H1 (cell line): ENCODE results near the gene PCGF3. TPM values are rescaled to one million over a fixed set of nuclear protein-coding genes. Genes with fewer than 3 reads are reported as not detected.

Source experiments
- CTCF ChIA-PET: fragments of 300-600 bp; sonication (Branson Sonifier 250); formaldehyde crosslinking; loops from one replicate; lab custom pipeline; 2021; ENCODE audit not compliant: partially characterized antibody; lab: Charles Lee
- POLR2A ChIA-PET: fragments of 300-600 bp; sonication (Branson Sonifier 250); formaldehyde crosslinking; loops from one replicate; lab custom pipeline; 2021; ENCODE audit warnings: inconsistent platforms; ENCODE audit not compliant: partially characterized antibody; lab: Charles Lee
- DNase-seq, 2 experiments: peaks; one replicate each; pipeline versions ENCODE4 v3.0.0 to v3.0.0-alpha.2; 2010 to 2022; ENCODE audit warnings: low spot score in 2 of 2, low read depth in 1 of 2, mixed read lengths in 1 of 2
- FAIRE-seq: peaks from 2 replicates; lab custom pipeline; 2011; peaks lifted over from hg19 to GRCh38; lab: Jason Lieb, UNC
- H2AFZ ChIP-seq: 2 replicates; pipeline ENCODE4 v1.8.1; 2012; ENCODE audit warnings: low read length, inconsistent platforms
- H2AK5ac ChIP-seq: 2 replicates; pipeline ENCODE4 v1.6.1; 2013; ENCODE audit warnings: low read depth, low read length
- H2BK120ac ChIP-seq: replicated peaks from 2 replicates; pipeline ENCODE3; 2013; ENCODE audit warnings: low read depth, low read length, inconsistent platforms
- H2BK12ac ChIP-seq: 2 replicates; pipeline ENCODE4 v1.6.1; 2013; ENCODE audit warnings: low read depth, low read length
- H2BK15ac ChIP-seq: 2 replicates; pipeline ENCODE4 v1.6.1; 2013; ENCODE audit warnings: low read length
- H2BK20ac ChIP-seq: 2 replicates; pipeline ENCODE4 v1.6.1; 2013; ENCODE audit warnings: low read length
- H2BK5ac ChIP-seq: 2 replicates; pipeline ENCODE4 v1.6.1; 2013; ENCODE audit warnings: low read depth, low read length
- H3K14ac ChIP-seq: 2 replicates; pipeline ENCODE4 v1.6.1; 2013; ENCODE audit warnings: inconsistent platforms; ENCODE audit not compliant: insufficient read length
- H3K18ac ChIP-seq: 2 replicates; pipeline ENCODE4 v1.6.1; 2013; ENCODE audit warnings: low read length; ENCODE audit errors: extremely low read depth
- H3K23ac ChIP-seq: 2 replicates; pipeline ENCODE4 v1.6.1; 2013; ENCODE audit warnings: inconsistent platforms; ENCODE audit not compliant: insufficient read length
- H3K23me2 ChIP-seq: 2 replicates; pipeline ENCODE4 v1.6.1; 2013; ENCODE audit warnings: low read depth, low read length
- H3K27ac ChIP-seq: 2 replicates; pipeline ENCODE4 v1.6.1; 2011; ENCODE audit warnings: low read depth, low read length, inconsistent platforms
- H3K27me3 ChIP-seq, 4 experiments: replicated peaks in 1 of 4; 1 replicate in 1 of 4; 2 replicates in 3 of 4; pipeline versions ENCODE4 v1.6.1 to v1.8.1; 2011 to 2013; ENCODE audit warnings: low read length in 3 of 4, mild to moderate bottlenecking in 3 of 4, inconsistent platforms in 2 of 4, mixed read lengths in 2 of 4, moderate library complexity in 1 of 4; ENCODE audit not compliant: control insufficient read depth in 3 of 4, insufficient read depth in 3 of 4; ENCODE audit errors: extremely low read depth in 1 of 4
- H3K36me3 ChIP-seq, 4 experiments: 2 replicates each; pipeline versions ENCODE4 v1.6.1 to v1.8.1; 2011 to 2013; ENCODE audit warnings: mild to moderate bottlenecking in 4 of 4, low read length in 3 of 4, moderate library complexity in 2 of 4, control low read depth in 1 of 4, inconsistent platforms in 1 of 4; ENCODE audit not compliant: insufficient read depth in 4 of 4, control insufficient read depth in 2 of 4
- H3K4ac ChIP-seq: replicated peaks from 2 replicates; pipeline ENCODE3; 2013; ENCODE audit warnings: low read length, low read depth, mixed read lengths, inconsistent platforms; ENCODE audit not compliant: insufficient read length
- H3K4me1 ChIP-seq, 4 experiments: replicated peaks in 1 of 4; 1 replicate in 1 of 4; 2 replicates in 3 of 4; pipeline versions ENCODE4 v1.6.1 to v1.8.1; 2011 to 2013; ENCODE audit warnings: low read length in 3 of 4, inconsistent platforms in 2 of 4, mixed read lengths in 1 of 4; ENCODE audit not compliant: insufficient read depth in 4 of 4, control insufficient read depth in 3 of 4
- H3K4me2 ChIP-seq, 2 experiments: 2 replicates each; pipeline versions ENCODE4 v1.6.1 to v1.8.1; 2011 to 2013; ENCODE audit warnings: low read depth in 2 of 2, low read length in 2 of 2, control low read depth in 1 of 2, inconsistent platforms in 1 of 2, mild to moderate bottlenecking in 1 of 2; ENCODE audit not compliant: insufficient read depth in 1 of 2
- H3K4me3 ChIP-seq, 4 experiments: fragments of 200-600, 300-600 bp in 1 of 4; sonication (generic), shearing (Covaris generic), sonication (Bioruptor Twin) in 1 of 4; 2 replicates each; pipeline versions ENCODE4 v1.5.1 to v1.8.1; 2011 to 2016; ENCODE audit warnings: low read length in 4 of 4, low read depth in 3 of 4, control low read depth in 2 of 4, inconsistent platforms in 2 of 4, mild to moderate bottlenecking in 2 of 4, mixed read lengths in 1 of 4, moderate library complexity in 1 of 4; ENCODE audit not compliant: insufficient read depth in 2 of 4; ENCODE audit errors: extremely low read depth in 1 of 4
- H3K56ac ChIP-seq: replicated peaks from 2 replicates; pipeline ENCODE3; 2013; ENCODE audit warnings: low read depth, mild to moderate bottlenecking, mixed read lengths, low read length, inconsistent platforms; ENCODE audit not compliant: insufficient read length
- H3K79me1 ChIP-seq: 2 replicates; pipeline ENCODE4 v1.6.1; 2013; ENCODE audit warnings: low read depth, low read length, control low read depth
- H3K79me2 ChIP-seq, 2 experiments: 2 replicates each; pipeline versions ENCODE4 v1.6.1 to v1.8.1; 2012 to 2013; ENCODE audit warnings: low read length in 2 of 2, mild to moderate bottlenecking in 2 of 2, inconsistent platforms in 1 of 2; ENCODE audit not compliant: insufficient read depth in 2 of 2, control insufficient read depth in 1 of 2
- H3K9ac ChIP-seq, 4 experiments: replicated peaks in 1 of 4; 1 replicate in 1 of 4; 2 replicates in 3 of 4; pipeline versions ENCODE4 v1.6.1 to v1.8.1; 2011 to 2013; ENCODE audit warnings: low read depth in 3 of 4, low read length in 3 of 4, control low read depth in 2 of 4, mild to moderate bottlenecking in 2 of 4, moderate library complexity in 2 of 4, inconsistent platforms in 1 of 4; ENCODE audit errors: extremely low read depth in 1 of 4
- H3K9me3 ChIP-seq, 2 experiments: 2 replicates each; pipeline versions ENCODE4 v1.6.1 to v1.8.1; 2012 to 2013; ENCODE audit warnings: mild to moderate bottlenecking in 2 of 2, moderate library complexity in 2 of 2, control low read depth in 1 of 2, inconsistent platforms in 1 of 2, low read depth in 1 of 2, low read length in 1 of 2, mixed read lengths in 1 of 2; ENCODE audit not compliant: insufficient read depth in 2 of 2
- H4K20me1 ChIP-seq, 2 experiments: replicated peaks in 1 of 2; 2 replicates each; pipeline versions ENCODE3 to v1.8.1; 2011 to 2013; ENCODE audit warnings: inconsistent platforms in 2 of 2, low read length in 2 of 2, mild to moderate bottlenecking in 1 of 2; ENCODE audit not compliant: insufficient read depth in 2 of 2, control insufficient read depth in 1 of 2
- H4K5ac ChIP-seq: 2 replicates; pipeline ENCODE4 v1.6.1; 2013; ENCODE audit warnings: low read length, low read depth, mixed read lengths, inconsistent platforms; ENCODE audit not compliant: insufficient read length
- H4K8ac ChIP-seq: 2 replicates; pipeline ENCODE4 v1.8.0; 2013; ENCODE audit warnings: mild to moderate bottlenecking, moderate library complexity, low read length, inconsistent platforms; ENCODE audit not compliant: insufficient read depth; ENCODE audit errors: extremely low read depth
- H4K91ac ChIP-seq: replicated peaks from 2 replicates; pipeline ENCODE3; 2013; ENCODE audit warnings: low read length, mixed read lengths, inconsistent platforms; ENCODE audit not compliant: insufficient read length
- BACH1 ChIP-seq: IDR thresholded peaks from 2 replicates; pipeline ENCODE4 v1.6.1; 2012; ENCODE audit warnings: low read length, improper control_type of control experiment
- BRCA1 ChIP-seq: IDR thresholded peaks from 2 replicates; pipeline ENCODE4 v1.6.1; 2012; ENCODE audit warnings: low read depth, low read length, improper control_type of control experiment
- CBX8 ChIP-seq: fragments of 300-800, 300-1000 bp; sonication (generic); IDR thresholded peaks from 2 replicates; pipeline ENCODE4 v1.7.1; 2016; ENCODE audit warnings: low read depth, low read length, borderline replicate concordance
- CHD1 ChIP-seq: IDR thresholded peaks from 2 replicates; pipeline ENCODE4 v1.6.1; 2012; ENCODE audit warnings: low read depth, low read length, improper control_type of control experiment
- CREB1 ChIP-seq: IDR thresholded peaks from 2 replicates; pipeline ENCODE4 v1.6.1; 2012; ENCODE audit warnings: inconsistent platforms
- CTBP2 ChIP-seq: IDR thresholded peaks from 2 replicates; pipeline ENCODE4 v1.7.0; 2011; ENCODE audit warnings: borderline replicate concordance, mild to moderate bottlenecking, moderate library complexity, mixed read lengths, low read length; ENCODE audit not compliant: insufficient read depth, insufficient read length
- EP300 ChIP-seq, 2 experiments: IDR thresholded peaks; 1 replicate in 1 of 2; 2 replicates in 1 of 2; pipeline ENCODE4 v1.6.1; 2011 to 2012; ENCODE audit warnings: low read depth in 2 of 2, low read length in 2 of 2, mild to moderate bottlenecking in 2 of 2, borderline replicate concordance in 1 of 2, inconsistent platforms in 1 of 2, moderate library complexity in 1 of 2
- GTF2F1 ChIP-seq: IDR thresholded peaks from 2 replicates; pipeline ENCODE4 v1.6.1; 2012; ENCODE audit warnings: low read depth, low read length, improper control_type of control experiment, borderline replicate concordance
- KDM4A ChIP-seq: IDR thresholded peaks from one replicate; pipeline ENCODE4 v1.7.1; 2012; ENCODE audit warnings: low read depth, mild to moderate bottlenecking, moderate library complexity, low read length, inconsistent platforms; ENCODE audit not compliant: severe bottlenecking
- KDM5A ChIP-seq: fragments of 200-600 bp; IDR thresholded peaks from 2 replicates; pipeline ENCODE4 v1.7.1; 2012; ENCODE audit warnings: mild to moderate bottlenecking, low read length, inconsistent platforms, mixed read lengths
- PHF8 ChIP-seq: fragments of 200-600 bp; sonication (generic); conservative IDR thresholded peaks from 2 replicates; pipeline ENCODE4 v1.7.1; 2012; ENCODE audit warnings: low read depth, mild to moderate bottlenecking, inconsistent platforms, low read length, moderate library complexity
- TAF7 ChIP-seq: optimal IDR thresholded peaks from 2 replicates; pipeline ENCODE3; 2011; ENCODE audit warnings: low read depth, mild to moderate bottlenecking, inconsistent platforms, low read length, moderate library complexity, borderline replicate concordance
- TCF12 ChIP-seq: IDR thresholded peaks from 2 replicates; pipeline ENCODE4 v1.6.1; 2011; ENCODE audit warnings: low read depth, mild to moderate bottlenecking, low read length
- whole genome bisulfite sequencing, 2 experiments: shearing (Covaris generic) in 1 of 2; methylation state at CpG; one replicate each; pipeline versions ENCODE4 v1.1.6 to v1.1.7; 2013 to 2015; ENCODE audit warnings: low lambda C conversion rate in 2 of 2, mixed read lengths in 2 of 2, inconsistent platforms in 1 of 2, low coverage in 1 of 2, missing lambda C conversion rate in 1 of 2; ENCODE audit not compliant: insufficient replicate concordance in 2 of 2, insufficient coverage in 1 of 2, insufficient read length in 1 of 2; ENCODE audit errors: extremely low coverage in 1 of 2, missing lambda C conversion rate in 1 of 2; 5-methylcytosine and 5-hydroxymethylcytosine counted together
- polyA plus RNA-seq, 7 experiments: library from polyadenylated mRNA; depleted of rRNA in 3 of 7; stranded (reverse) in 5 of 7; unstranded in 2 of 7; fragments of >200 nt in 5 of 7; fragments of 200-250 nt in 2 of 7; gene quantifications; 1 replicate in 5 of 7; 2 replicates in 1 of 7; 4 replicates in 1 of 7; pipeline versions ENCODE4 v1.2.1 to v1.2.3, GENCODE V29; 2011 to 2013; ENCODE audit warnings: missing spikeins in 2 of 7, mixed read lengths in 2 of 7
- total RNA-seq: library from RNA; stranded (reverse); fragmentation: NEBNext Ultra II Directional; extraction: Animal tissue kit (Norgen Biotek cat#: 25700); gene quantifications from 2 replicates; pipeline ENCODE4 v1.2.1, GENCODE V29; 2021

PCGF3 gene
- total and polyA plus RNA-seq, 2 of the 8 experiments (the other 6 are each of a cell fraction or from before 2014, with no cell fraction given): 52.7 to 52.9 TPM

DNA sequence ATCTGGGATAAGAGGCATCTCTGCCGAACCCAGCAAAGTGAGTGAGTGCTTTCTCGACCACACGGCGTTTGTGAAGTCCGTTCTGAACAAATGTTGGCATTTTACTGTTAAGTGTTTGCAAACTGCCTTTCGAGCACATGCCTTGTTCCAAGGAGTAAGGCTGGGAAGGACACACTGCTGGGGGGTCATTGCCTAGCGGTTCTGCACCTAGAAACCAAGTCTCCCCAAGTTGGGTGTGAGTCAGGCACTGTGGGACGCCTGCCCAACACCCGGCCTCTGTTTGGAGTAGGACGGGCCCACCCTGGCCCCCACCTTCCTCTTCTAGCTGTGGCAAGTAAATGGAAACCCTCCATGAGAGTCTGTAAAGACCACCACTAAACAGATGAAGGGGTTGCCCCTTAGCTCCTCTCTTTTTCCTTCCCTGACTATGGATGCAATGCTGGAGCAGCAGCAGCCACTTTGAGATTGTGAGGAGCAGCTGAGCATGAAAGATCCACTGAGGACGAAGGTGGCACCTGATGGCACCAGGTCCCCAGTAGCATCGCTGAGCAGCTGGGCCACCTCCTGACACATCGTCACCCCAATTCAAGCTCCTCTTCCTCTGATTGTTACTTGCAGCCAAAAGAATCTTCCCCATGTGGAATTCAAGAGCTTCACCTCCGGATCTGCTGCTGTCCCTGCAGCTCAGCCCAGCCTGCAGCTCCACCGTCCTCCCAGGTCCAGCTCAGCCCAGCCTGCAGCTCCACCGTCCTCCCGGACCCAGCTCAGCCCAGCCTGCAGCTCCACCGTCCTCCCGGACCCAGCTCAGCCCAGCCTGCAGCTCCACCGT is 114.0 kb downstream of the PCGF3 start:
- DNase-seq: no peak
- Histone ChIP-seq H2BK12ac (no peak overlapping the region), H2BK20ac (no peak overlapping the region), H3K4me3 (no peak overlapping the region), H2BK15ac (no peak overlapping the region), H3K79me2 (no peaks in the 10 kb centered on the region), H3K79me1 (no peaks in the 10 kb centered on the region), H3K4me2 (no peak overlapping the region), H2BK5ac (no peak overlapping the region), H3K4me1 (peaks cover 0 to under 1% (median 0%) of the 10 kb centered on the region in 4 experiments; a peak in 1 of 7 replicates), H3K23me2 (no peaks in the 10 kb centered on the region), H2AK5ac (no peak overlapping the region), H3K27ac (no peak overlapping the region), H3K36me3 (no peaks in the 10 kb centered on the region), H3K14ac (no peak overlapping the region), H3K9me3 (no peaks in the 10 kb centered on the region), H4K91ac (no peak overlapping the region), H3K18ac (no peak overlapping the region), H4K5ac (no peak overlapping the region), H3K23ac (no peak overlapping the region), H4K8ac (no peak overlapping the region), H3K9ac (no peak overlapping the region), H3K56ac (no peak overlapping the region), H2AFZ (no peak overlapping the region), H2BK120ac (no peak overlapping the region), H3K27me3 (peaks cover 16 to 73% (median 48%) of the 10 kb centered on the region in 4 experiments), H4K20me1 (peaks cover 2 to 7% of the 10 kb centered on the region in 2 experiments), H3K4ac (no peak overlapping the region)
- 85% methylated on average over 20 of the region's 20 CpGs; no CpG with 5 or more reads in 1 of the 2 experiments for WGBS, 2 experiments
- ChIA-PET POLR2A (no interaction called here), CTCF (interaction anchor here (0.6 to 1.4 kb wide), 7 partner anchors 14 to 95 kb away, joined by 3 to 4 read pairs (median 3); no protein-coding TSS in a partner anchor)
- FAIRE-seq: no peak
- TF ChIP-seq EP300 (IDR thresholded peaks at IDR 0.05; ENCODE audit: borderline replicate concordance in 1 of 2, low read depth in 2 of 2, low read length in 2 of 2) (no peak), TAF7 (no peak), CTBP2 (no peak), TCF12 (no peak), KDM4A (no peak), KDM5A (no peak), BACH1 (no peak), CBX8 (no peak), CREB1 (no peak), GTF2F1 (no peak), PHF8 (no peak), CHD1 (no peak), BRCA1 (no peak)
